Measurements from ENCODE around the gene GAS2L2. TPM values are rescaled to one million over a fixed set of nuclear protein-coding genes. Genes with fewer than 3 reads are reported as not detected.

GAS2L2 gene
- total RNA-seq, 2 donors from 2014 or later, result 0.09 TPM; not detected in 1

GRCh38 chr17:35795871-35796265, 42.8 kb upstream of the GAS2L2 start:
- Mint-ChIP-seq H3K27ac (no peak overlapping the region), H3K4me1 (no peaks in the 10 kb centered on the region), H3K4me3 (peak overlapping the region; percentile 48), H3K9me3 (no peaks in the 10 kb centered on the region), H3K36me3 (ENCODE audit: low read depth) (no peaks in the 10 kb centered on the region), H3K27me3 (ENCODE audit: insufficient read depth) (peaks cover 86% of the 10 kb centered on the region)
- Histone ChIP-seq H3K9me3 (ENCODE audit: control insufficient read depth, low read length) (no peaks in the 10 kb centered on the region), H3K36me3 (ENCODE audit: control insufficient read depth, insufficient read depth, low read length) (no peaks in the 10 kb centered on the region), H3K4me3 (ENCODE audit: low read length) (peak overlapping the region; percentile 59), H3K4me1 (ENCODE audit: control insufficient read depth, insufficient read depth, low read length) (no peaks in the 10 kb centered on the region), H3K27me3 (ENCODE audit: control insufficient read depth, insufficient read depth, low read length, poor library complexity, severe bottlenecking) (peaks cover 92% of the 10 kb centered on the region), H3K9ac (ENCODE audit: extremely low read depth, low read length, poor library complexity, severe bottlenecking) (no peak overlapping the region), H3K27ac (ENCODE audit: low read depth, low read length) (no peak overlapping the region)
- 48 to 88% methylated on average over 3 to 8 of the region's 8 CpGs for WGBS, 2 experiments (ENCODE audit: insufficient coverage in 1 of 2, insufficient read length in 1 of 2)
- no peak for TF ChIP-seq CTCF (conservative IDR thresholded peaks at IDR 0.05)
- DNase-seq, result no peak

- Histone ChIP-seq H3K4me3 (ENCODE audit: low read length) (peak within 1 kb of the TSS; percentile 73), H3K27me3 (ENCODE audit: control insufficient read depth, insufficient read depth, low read length, poor library complexity, severe bottlenecking) (peaks cover 89% of the 10 kb centered on the region), H3K27ac (ENCODE audit: low read depth, low read length) (no peak within 1 kb of the TSS), H3K4me1 (ENCODE audit: control insufficient read depth, insufficient read depth, low read length) (no peaks in the 10 kb centered on the region), H3K9ac (ENCODE audit: extremely low read depth, low read length, poor library complexity, severe bottlenecking) (no peak within 1 kb of the TSS), H3K9me3 (ENCODE audit: control insufficient read depth, low read length) (no peaks in the 10 kb centered on the region), H3K36me3 (ENCODE audit: control insufficient read depth, insufficient read depth, low read length) (no peaks in the 10 kb centered on the region)
- H3K27ac Mint-ChIP-seq, result no peak within 1 kb of the TSS
- H3K4me1 Mint-ChIP-seq, result no peaks in the 10 kb centered on the region
- H3K4me3 Mint-ChIP-seq, result peak within 1 kb of the TSS; percentile 48
- TF ChIP-seq CTCF (conservative IDR thresholded peaks at IDR 0.05), result no peak
- no peaks in the 10 kb centered on the region for H3K9me3 Mint-ChIP-seq
- DNase-seq, result peak; percentile 87
- H3K36me3 Mint-ChIP-seq (ENCODE audit: low read depth), result no peaks in the 10 kb centered on the region
- 2 to 3% methylated on average over 8 to 89 of the region's 89 CpGs for WGBS, 2 experiments (ENCODE audit: insufficient coverage in 1 of 2, insufficient read length in 1 of 2)
- H3K27me3 Mint-ChIP-seq (ENCODE audit: insufficient read depth), result peaks cover 90% of the 10 kb centered on the region
Observed at GRCh38 chr17:35795007-35795870, 42.2 kb upstream of the GAS2L2 start, which contains the start of gene MMP28. Gene MMP28, minus strand, starts transcription at chr17:35795641. Its CDS starts 264 bp downstream, at chr17:35795377.

GRCh38 chr17:35793257-35793656, 40.2 kb upstream of the GAS2L2 start:
- Mint-ChIP-seq H3K27ac (no peak overlapping the region), H3K4me1 (no peaks in the 10 kb centered on the region), H3K9me3 (no peaks in the 10 kb centered on the region), H3K4me3 (no peak overlapping the region), H3K27me3 (ENCODE audit: insufficient read depth) (peaks cover 83% of the 10 kb centered on the region), H3K36me3 (ENCODE audit: low read depth) (no peaks in the 10 kb centered on the region)
- H3K27ac ChIP-seq (ENCODE audit: low read depth, low read length), result no peak overlapping the region
- TF ChIP-seq CTCF (conservative IDR thresholded peaks at IDR 0.05), result no peak
- H3K9ac ChIP-seq (ENCODE audit: extremely low read depth, low read length, poor library complexity, severe bottlenecking), result no peak overlapping the region
- H3K4me3 ChIP-seq (ENCODE audit: low read length), result no peak overlapping the region
- H3K36me3 ChIP-seq (ENCODE audit: control insufficient read depth, insufficient read depth, low read length), result no peaks in the 10 kb centered on the region
- WGBS, 2 experiments (ENCODE audit: insufficient coverage in 1 of 2, insufficient read length in 1 of 2), result 63 to 82% methylated on average over 3 of the region's 3 CpGs
- H3K27me3 ChIP-seq (ENCODE audit: control insufficient read depth, insufficient read depth, low read length, poor library complexity, severe bottlenecking), result peaks cover 87% of the 10 kb centered on the region
- H3K9me3 ChIP-seq (ENCODE audit: control insufficient read depth, low read length), result no peaks in the 10 kb centered on the region
- peak; percentile 39 for DNase-seq
- H3K4me1 ChIP-seq (ENCODE audit: control insufficient read depth, insufficient read depth, low read length), result no peaks in the 10 kb centered on the region
